NCI-H2107 treated with DMSO at 0.1 percent for 48 hours (cell line): ENCODE measurements around the gene STARD13.
"Not testable (repeated sequence)": the region's sequence is repeated elsewhere in the genome, so short reads cannot be mapped to it uniquely, and the experiment has no call there.

Source experiments
- DNase-seq: peaks from one replicate; lab custom pipeline; 2025; ENCODE audit not compliant: unreplicated experiment; lab: John Stamatoyannopoulos, UW

The STARD13 gene

DNA sequence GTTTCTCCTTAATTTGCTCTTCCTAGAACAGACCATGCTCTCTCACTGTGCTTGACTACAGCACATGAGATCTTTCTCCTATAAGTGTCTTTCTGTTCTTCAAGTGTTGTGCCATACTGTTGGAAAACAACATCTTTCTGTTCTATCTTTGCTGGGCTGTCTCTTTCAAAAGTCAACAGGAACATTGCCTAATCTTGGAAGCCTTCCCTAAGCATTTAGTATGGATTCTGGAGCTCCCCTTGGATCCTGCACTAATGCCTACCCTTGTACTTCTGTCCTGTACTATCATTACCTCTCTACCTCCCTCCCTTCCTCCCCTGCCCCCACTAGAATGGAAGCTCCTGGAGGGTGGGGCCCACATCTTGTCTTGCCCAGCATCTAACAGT, 26.8 kb downstream of the STARD13 start:
- no peak for DNase-seq

DNA sequence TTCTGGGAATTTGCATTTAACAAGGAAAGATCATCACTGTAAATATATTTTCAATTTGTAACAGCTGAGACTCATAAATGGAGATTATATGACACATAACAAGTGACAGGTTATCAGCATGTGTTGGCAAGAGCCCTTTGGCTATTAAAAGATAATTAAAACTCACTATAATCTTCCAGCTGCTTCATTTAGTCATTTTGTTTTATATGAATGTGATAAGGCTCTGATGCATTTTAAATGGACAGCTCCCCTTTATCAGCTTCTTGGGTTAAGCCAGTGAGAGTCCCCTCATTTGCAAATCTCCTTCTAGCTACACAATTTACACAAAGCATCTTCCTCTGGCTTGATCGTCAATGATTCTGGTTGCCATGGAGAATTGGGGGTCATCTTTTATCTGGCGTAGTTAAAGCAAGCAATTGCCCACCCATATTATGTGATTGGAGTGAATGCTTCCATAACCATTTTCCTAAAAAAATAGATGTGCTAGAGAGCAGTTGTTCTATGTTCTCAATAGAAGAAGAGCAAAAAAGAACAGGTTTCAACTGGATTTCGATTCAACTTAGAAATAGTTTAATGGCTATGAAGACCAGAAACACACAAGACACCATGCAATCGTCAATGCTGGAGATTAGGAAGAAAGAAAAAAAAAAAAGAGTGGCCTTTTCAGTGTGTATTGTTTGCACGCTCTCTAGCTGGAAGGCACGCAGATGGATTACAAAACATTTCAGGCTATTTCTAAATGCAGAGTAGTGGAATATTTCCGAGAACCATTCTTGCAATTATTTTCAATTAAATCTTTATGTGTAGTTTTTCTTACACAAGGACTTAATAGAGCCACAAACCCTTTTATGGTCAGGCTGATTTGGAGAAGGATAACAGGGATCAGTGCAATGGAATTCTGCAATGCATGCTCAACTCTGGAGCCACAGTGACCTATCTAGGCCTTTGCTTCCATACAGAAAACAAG, 27.4 kb downstream of the STARD13 start:
- DNase-seq: no peak

DNA sequence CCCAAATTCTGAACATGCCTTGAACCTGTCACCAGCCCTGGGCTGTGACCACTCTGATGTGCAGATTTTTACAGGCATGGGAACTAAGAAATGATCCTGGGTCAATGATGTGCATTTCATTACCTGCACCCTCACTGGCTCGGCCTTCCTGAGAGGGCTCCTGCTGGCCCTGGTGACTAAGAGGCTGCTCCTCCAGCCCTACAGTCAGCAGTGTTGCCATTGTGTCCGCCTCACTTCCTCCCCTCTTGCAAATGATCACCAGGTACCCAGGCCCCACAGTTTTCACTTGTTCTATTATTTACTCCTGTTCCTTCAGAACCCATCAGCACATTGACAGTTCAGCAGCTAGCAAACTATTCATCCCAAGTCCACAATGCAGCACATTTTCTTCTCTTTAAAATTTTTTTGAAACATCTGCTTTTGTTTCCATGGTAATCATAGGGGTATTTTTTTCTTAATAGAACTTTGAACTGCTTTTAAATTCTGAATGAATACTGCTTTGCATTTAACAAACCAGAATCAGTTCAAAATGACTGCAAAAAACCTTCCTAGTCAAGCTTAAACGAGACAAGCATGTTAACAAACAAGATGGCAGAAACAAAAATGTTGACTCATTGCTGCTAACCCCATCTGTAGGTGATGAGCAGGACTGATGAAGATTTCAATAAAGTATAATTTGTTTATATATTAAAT, 29.3 kb downstream of the STARD13 start:
- DNase-seq: no peak

DNA sequence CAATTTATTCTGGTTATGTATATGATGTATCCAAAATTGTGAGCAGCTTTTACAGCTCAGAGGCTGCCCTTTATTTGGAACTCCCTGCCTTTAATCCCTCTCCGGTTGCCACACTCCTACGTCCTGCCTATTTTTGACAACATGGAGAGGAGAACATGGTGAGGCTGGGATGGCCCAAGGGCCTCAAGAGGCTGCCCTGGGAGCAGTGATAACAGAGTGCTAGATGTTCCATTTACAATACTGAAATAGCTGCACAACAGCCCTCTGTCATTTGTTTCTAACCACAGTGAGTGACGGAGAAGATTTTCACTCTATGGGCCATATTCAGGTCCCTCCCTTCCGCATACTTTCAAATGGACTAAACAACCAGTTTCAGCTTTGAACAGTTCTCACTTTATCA, 33.4 kb downstream of the STARD13 start:
- DNase-seq: no peak

DNA sequence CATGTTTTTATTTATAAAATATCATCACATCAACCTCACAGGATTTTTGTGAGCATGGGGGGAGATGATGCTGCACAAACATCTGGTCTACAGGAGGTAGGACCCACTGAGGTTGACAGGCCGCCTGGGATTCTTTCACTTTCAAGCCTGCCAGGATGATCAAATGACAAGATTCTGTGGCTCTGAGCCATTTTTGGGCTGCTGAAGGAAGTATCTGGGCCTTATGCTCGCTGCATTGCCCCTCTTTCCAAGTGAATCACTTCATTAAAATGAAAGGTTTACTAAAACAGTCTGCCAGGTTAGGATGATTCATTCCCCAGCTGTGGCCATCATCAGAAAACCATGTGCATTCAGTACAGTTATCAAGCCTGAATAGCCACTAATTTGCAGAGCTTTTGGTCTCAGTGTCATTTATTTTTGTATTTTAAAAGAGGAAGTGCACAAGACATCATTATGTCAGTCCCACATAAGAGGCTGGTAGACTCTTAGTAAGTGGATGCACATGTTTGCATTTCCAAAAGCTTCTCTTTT, 34.4 kb downstream of the STARD13 start:
- DNase-seq: no peak

DNA sequence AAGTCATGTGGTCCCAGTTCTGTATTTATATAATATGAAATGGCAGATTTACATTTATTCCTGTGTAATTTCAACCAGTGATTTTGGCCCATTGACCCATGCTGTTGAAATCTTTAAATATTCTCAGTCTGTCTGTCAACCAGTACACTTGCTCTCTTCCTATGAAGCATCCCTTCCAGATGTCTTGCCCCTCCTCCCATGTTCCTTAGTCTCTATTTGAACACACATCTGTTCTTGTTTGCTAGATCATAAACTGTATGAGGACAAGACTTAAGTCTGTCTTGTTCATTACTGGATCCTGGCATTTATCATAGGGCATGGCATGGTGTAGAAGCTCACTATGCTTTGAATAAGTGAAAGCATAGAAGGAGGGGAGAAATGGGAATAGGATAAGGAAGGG, 34.9 kb downstream of the STARD13 start:
- DNase-seq: no peak

DNA sequence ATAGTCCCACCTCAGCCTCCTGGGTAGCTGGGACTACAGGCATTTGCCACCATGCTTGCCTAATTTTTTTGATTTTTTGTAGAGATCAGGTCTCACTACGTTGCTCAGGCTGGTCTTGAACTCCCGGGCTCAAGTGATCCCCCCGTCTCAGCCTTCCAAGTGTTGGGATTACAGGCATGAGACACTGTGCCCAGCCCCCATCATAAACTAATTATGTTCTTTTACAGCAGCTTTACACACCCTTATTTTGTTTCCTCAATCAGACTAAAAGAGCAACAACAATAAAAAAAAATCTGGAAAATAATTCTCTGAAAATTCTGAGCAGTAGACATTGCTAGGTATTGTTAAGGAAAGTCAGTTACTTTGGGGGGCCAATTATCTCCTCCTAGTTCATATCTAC, 35.7 kb downstream of the STARD13 start:
- DNase-seq: no peak

DNA sequence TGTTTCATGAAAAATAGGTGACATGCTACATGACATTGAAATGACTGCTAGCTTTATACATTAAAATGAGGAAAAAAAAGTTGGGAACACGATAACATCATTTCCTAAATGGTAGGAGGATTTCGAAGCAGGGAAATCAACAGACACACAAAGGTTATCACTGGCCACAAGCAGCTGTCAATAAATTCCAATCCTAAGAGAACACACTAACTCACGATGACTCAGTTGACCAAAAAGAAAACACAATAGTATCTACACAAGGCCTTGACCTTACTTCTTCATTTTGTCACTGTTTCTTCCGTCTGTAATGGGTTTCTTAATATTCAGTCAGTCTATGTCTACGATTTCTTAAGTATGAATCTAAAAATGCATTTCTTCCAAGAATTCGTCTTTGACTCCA, 36.5 kb downstream of the STARD13 start:
- no peak for DNase-seq

DNA sequence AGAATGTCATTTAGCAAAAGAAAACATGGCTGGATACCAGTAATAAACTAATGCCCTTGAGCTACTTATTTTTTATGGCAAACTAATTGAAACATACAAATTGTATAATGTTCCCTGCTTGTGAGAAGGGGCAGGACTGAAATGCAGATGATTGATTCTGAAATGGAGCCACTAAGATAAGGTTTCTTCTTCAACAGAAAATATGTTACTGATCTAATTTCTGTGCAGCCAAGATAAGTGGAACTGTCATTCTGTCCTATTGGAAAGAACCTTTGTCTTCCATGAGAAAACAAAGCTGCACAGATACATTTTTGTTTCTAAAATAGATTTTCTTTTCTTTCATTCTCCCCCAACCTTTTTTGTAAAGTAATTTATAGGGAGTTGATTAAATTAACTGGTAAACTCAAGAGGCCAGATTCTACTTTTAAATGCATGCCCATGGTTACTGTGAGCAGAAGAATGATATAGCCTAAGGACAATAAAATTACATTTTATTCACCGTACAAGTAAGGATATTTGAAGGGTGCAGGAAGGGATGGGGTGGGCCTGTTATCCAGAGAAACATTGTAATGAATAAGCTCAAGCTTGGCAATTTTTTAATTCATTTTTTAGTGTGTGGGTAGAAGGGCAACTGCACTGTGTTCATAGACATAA, 39.9 kb downstream of the STARD13 start:
- no peak for DNase-seq

DNA sequence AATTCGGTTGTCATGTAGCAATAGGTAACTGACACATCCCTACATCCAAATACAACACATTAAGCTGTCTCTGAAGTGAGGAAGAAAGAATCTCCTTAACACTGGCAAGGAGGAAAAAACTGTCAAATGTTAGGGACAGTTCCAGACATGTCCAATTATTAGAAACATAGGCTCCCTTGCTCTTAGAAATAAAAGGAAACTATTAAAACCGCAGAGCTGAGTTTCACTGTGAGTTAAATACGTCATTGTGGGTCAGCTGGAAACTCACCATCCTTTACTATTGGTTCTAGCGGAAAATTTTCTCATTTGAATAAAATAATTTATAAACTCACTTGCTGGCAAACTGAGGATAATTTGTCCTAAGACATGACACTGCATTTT, 40.7 kb downstream of the STARD13 start:
- DNase-seq: no peak

DNA sequence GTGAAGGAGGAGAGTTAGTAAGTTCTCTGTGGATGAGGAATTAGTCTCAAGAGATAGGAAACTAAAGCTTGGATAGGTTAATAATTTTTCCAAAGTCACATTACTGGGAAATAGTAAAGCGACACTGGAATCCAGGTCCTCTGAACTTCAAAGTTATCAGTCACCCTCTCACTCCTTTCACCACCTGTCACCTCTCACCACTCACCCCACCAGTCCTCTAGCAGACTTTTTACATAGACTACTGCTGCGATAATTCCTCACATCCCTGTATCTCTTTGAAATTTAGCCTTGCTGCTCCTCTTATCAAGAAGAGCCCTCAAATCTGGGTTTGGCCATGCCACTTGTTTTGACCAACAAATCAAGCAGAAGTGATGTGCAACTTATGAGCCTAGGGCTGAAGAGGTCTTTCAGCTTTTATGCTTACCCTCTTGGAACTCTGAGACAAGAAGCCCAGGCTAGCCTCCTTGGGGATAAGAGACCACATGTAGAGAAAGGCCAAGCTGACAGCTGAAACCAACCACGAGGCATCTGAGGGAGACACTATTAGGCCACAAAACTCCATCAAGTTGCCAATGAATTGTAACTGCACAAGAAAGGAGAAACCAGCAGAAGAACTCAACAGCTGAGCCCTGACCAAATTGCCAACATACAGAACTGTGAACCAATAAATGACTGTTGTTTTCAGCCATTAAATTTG, 41.2 kb downstream of the STARD13 start:
- DNase-seq: no peak

DNA sequence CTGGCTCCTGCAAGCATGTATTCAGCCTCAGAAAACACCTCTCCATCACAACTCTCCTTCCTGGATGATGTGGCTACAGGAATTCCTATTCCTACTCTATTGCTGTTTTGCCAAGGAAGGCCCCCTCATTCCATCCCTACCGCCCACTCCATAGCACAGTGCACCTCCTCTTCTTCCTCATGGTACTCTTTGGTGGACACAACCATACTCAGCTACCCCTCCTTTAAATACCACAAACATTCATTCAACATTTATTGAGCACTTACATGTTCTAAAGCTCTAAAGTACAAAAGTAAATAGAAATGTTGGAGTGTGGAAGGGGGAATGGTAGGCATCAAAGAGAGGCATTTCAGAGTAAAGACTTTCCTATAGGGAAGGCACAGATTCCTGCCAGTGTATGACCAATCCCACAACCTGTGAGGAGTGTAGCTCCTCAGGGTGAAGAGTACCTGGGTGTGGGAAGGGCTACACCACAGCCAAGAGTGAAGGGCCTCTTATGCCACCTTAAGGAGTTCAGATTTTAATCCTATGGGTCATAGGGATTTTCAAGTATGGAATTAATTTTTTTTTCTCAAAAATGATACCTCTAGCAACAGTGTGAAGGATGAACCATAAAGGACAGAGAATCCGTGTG, 42.5 kb downstream of the STARD13 start:
- no peak for DNase-seq

DNA sequence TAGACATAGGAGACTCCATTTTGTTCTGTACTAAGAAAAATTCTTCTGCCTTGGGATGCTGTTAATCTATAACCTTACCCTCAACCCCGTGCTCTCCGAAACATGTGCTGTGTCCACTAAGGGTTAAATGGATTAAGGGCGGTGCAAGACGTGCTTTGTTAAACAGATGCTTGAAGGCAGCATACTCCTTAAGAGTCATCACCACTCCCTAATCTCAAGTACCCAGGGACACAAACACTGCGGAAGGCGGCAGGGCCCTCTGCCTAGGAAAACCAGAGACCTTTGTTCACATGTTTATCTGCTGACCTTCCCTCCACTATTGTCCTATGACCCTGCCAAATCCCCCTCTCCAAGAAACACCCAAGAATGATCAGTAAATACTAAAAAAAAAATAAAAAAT, 43.2 kb downstream of the STARD13 start:
- DNase-seq: not testable (repeated sequence)

DNA sequence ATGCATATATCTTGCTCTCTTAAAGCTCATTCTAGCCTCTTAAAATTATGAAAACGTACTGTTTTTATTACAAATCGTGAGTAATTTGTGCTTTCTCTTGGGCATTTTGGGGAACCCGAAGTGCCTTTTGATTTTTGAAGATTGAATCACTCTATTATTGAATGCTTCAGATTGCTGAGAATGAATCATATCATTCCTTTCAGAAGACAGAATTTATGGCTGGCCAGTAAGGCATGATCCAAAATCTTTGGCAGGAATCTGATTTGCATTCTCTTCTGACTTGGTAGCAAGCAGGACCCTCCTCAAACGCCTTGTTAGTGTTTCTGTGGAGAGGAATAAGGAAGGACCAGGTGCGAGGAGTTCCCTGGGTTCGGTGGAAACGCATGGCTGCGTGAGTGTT, 49.5 kb downstream of the STARD13 start:
- no peak for DNase-seq

DNA sequence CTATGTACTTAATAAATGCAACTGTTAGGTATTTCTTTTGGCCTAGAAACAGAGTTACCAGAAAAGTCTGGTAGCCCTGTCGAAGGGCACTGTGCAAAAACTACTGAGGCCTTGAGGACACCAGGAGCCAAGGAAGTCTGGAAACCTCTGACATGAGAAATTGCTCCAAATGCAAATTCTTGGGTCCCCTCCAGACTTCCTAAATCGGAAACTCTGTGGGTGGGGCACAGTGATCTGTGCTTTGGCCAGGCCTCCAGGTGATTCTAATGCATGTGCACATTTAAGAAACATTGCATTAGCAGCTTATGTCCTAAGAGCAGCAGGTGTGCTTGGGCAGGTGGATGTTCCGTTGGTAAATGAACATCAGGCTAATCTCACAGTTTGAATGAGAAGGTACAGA, 50.0 kb downstream of the STARD13 start:
- no peak for DNase-seq

DNA sequence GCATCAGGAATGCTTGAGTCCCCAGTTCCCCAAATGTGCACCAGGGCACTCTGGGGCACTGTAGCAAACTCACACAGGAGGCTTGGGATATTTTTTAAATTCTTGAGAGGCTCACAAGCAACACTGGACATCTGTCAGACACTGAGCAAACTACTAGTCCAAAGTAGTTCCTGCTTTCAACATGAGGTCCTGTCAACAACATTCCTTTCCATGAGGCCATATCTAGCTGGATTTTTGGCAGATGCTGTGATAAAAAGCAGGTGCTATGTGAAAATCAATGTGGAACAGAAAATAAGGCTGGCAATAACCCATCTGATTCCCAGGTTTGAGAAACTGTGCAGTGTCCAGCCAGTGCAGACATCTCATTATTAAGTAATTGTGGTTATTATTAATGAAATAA, 50.5 kb downstream of the STARD13 start:
- DNase-seq: no peak

DNA sequence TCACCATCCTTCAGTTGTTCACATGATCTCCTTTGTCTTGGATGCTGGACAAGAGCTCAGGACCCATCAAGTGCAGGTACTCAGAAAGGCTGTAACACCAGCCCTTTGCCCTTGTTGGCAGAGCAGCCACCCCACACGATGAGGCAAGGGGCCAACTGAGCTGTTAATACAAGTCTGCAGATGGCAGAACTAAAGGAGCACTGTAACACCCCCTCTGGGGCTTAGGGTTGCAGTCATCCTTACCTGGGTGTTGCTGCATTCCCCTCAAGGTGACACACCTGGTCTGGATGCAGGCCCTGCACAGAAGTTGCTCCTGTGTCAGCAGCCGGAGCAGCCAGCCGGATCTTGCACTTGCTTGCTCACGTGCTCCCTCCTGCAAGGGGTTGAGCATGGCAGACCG, 52.0 kb downstream of the STARD13 start:
- no peak for DNase-seq

DNA sequence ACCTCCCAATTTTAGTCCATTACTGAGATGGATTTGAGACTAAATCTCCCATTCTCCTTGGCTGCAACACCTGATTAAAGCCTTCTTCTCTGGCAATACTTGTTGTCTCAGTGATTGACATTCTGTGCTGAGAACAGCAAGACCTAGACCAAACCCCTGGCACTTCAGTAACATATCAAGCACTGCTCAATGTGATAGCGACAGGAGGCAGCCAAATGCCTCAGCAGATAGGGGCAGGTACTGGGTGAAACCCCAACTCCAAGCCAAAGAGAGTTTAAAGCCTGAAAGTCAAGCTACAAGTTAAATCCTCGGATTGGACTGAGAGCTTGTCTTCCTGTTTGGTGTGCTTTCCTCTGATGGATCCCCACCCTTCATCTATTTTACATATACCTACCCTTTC, 52.7 kb downstream of the STARD13 start:
- DNase-seq: no peak

DNA sequence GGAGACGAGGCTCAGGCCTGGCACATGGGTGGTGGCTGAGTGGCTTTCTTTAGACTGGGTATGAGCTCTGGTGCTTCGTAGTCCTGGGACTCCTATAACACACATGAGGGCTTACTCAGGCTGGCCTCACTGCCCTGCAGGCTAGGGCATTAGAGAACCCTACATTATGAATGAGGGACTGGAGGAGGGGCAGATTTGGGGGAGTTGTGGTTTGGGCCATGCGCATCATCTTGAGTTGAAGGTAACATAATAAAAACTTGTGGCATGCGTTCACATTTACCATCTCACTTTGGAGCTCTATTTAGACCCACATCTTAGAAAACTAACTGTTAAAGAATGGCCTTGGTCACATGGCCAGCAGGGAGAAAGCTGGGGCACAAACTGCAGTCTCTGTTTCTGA, 54.2 kb downstream of the STARD13 start:
- DNase-seq: no peak

DNA sequence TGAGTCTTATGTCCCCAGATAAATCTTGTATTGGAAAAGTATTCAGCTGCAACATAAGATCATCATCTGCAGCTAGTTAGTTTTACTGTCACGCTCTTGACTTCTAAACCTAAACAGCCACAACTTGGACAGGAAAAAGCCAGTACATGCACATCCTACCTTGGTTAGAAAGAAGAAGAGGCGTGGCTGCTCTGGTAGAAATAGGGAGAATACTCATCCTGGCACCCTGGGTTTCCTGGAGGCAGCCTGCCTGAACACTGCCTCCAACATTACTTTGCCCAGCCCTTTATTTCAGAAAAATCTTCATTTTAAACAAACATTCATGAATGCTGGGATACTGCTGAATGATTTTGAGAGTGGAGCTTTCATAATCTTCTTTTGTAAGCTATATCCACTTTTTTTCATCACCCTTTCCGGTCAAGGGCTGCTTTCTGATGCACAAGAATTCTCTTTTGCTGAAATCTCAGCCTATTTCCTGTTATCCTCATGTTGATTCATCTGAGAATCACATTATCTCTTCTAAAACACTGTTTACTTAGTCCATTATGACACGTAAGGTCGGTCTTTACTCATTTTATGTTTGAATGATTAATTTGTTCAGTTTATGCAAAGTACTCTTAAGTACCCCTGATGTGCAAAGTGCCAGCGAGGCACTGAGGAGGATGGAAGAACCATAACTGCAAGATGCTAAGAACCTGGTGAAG, 55.2 kb downstream of the STARD13 start:
- DNase-seq: no peak
